ENCODE results near the gene MEOX2.

GRCh38 chr7:15609287-15609686, 77.2 kb downstream of the MEOX2 start:
- no peak for TF ChIP-seq CTCF (IDR thresholded peaks at IDR 0.05; ENCODE audit: insufficient read depth, low read length)
- TF ChIP-seq POLR2AphosphoS5 (IDR thresholded peaks at IDR 0.05; ENCODE audit: low read depth) = no peak
- TF ChIP-seq REST (IDR thresholded peaks at IDR 0.05; ENCODE audit: insufficient replicate concordance, low read depth) = no peak
